Measurements from ENCODE around the gene PEDS1.
"Not testable (repeated sequence)": the region's sequence is repeated elsewhere in the genome, so short reads cannot be mapped to it uniquely, and the experiment has no call there.

Gene PEDS1

GRCh38 chr20:50135157-50135556, 18.4 kb downstream of the PEDS1 start:
- DNase-seq (ENCODE audit: low read depth): not testable (repeated sequence)

GRCh38 chr20:50133474-50134217, 19.9 kb downstream of the PEDS1 start:
- DNase-seq (ENCODE audit: low read depth): no peak

DNA sequence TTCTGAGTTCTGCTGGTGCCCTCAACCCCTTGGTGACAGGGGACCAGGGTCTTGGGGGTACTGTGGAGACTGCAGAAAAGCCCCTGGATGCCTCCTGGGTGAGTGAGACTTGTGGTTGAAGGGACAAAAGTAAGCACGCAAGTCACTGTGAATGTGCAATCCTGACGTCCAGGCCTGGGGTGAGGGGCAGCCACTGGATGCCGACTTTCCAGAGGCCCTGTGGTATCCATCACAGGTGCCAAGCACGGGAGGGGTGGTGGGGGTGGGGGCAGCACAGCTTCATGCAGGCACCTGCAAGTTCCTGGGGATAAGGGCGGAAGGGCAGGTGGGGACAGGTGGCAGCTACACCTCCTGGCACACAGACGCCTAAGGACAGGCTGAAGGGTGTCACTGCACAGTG, 20.5 kb downstream of the PEDS1 start:
- DNase-seq (ENCODE audit: low read depth): no peak

DNA sequence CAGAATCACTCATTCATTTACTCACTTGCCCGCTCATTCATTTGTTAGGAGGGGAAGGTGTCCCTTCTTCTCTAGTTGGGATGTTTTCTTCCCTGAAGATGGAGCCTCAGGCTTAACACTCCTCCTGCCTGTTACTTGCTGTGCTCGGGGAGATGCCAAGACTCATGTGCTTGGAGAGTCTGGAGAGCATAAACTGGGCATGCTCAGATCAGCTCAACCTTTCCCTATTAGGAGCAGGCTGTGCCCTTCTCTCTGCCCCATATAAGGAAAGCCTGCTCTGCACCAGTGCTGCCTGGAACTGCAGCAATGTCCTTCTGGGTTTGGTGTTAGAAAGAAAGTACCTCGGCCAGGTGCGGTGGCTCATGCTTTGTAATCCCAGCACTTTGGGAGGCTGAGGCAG, 22.5 kb downstream of the PEDS1 start:
- DNase-seq (ENCODE audit: low read depth): no peak

DNA sequence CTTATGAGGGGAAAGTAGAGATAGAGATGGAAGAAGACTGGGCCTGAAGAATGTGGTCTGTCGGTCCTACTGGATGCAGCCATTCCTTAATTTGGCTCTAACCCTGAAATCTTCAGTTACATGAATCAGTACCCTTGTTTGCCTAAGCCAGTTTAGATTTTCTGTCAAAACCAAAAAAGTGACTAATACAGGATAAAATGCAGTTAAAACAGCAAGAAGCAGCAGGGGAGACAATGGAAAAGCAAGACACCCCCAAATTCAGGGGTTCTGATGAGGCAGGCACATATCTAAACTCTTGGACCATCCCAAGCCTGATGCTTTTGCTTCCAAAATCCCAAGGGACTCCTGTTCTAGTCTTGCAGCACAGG, 23.2 kb downstream of the PEDS1 start:
- DNase-seq (ENCODE audit: low read depth): no peak

GRCh38 chr20:50129662-50130355, 23.7 kb downstream of the PEDS1 start:
- DNase-seq (ENCODE audit: low read depth): no peak

DNA sequence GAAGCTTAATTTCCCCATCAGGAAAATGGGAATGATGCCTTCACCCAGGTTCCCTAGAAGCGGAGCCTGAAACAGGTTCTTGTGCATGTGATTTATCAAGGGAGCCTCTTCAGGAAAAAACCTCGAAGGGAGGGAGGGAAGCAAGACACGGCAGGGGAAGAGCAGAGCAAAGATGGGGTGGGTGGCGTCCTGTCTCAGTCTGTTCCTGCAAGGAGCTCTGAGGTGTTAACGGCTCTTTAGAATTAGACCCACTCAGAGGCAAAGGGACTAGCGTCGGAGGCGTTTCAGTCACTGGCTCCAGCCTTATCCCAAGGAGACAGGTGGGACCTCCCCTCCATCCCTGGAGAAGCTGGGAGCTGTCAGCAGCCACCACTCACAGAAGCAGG, 25.0 kb downstream of the PEDS1 start:
- DNase-seq (ENCODE audit: low read depth): no peak

DNA sequence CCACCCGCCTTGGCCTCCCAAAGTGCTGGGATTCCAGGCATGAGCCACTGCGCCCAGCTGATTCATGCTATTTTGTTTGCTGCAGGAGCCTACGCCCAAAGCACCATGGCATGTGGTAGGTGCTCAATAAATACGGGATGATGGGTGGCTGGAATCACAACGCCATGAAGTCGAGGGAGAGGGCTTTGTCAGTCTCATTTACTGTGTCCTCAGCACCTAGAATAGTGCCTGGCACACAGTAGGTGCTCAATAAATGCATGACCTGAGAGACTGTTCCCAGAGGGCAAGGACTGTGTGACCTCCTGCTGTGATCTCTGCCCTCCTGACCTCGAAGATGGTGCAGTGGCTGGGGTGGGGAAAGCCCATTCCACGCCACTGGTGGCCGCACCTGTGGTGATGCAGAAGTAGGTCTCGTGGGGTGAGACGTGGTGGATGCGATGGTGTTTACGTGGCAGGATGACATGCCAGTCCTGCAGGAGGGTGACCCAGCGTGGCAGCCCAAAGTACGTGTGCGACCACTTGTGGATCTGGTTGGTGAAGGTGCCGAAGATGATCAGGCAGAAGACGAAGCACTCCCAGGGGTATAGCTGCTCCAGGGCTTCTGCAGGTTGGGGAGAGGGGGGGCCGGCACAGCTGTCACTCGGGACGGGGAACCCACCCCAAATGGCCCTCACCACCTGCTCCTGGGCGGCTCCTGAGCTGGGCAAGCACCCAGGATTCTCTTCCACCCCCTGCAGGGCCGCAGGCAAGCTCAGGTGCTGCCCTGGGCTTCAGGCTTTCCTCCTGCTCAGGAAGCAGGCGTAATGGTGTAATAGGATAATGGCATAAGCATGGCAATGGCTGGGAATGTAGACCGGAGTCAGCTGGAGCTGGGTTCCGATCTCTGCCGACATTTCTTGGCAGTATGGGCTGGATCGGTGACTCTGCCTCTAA, 25.7 kb downstream of the PEDS1 start:
- no peak for DNase-seq (ENCODE audit: low read depth)

GRCh38 chr20:50126662-50127061, 26.9 kb downstream of the PEDS1 start:
- no peak for DNase-seq (ENCODE audit: low read depth)

GRCh38 chr20:50125279-50125678, 28.2 kb downstream of the PEDS1 start:
- DNase-seq (ENCODE audit: low read depth): no peak

- no peak for DNase-seq (ENCODE audit: low read depth)
Measured at GRCh38 chr20:50124496-50124895, 29.0 kb downstream of the PEDS1 start.

- DNase-seq (ENCODE audit: low read depth): no peak
Measured at GRCh38 chr20:50123418-50123817, 30.1 kb downstream of the PEDS1 start.

DNA sequence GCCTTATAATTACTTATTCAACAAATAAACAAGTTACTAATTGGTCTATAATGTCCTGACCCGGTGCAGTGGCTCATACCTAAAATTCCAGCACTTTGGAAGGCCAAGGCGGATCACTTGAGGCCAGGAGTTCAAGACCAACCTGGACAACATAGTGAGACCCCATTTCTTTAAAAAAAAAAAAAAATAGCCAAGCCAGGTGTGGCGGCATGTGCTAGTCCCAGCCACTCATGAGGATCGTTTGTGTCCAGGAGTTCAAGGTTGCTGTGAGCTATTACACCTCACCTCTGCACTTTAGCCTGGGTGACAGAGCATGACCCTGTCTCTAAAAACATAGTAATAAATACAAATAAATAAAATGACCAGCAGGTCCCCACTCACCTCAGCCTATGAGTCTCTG, 30.8 kb downstream of the PEDS1 start:
- no peak for DNase-seq (ENCODE audit: low read depth)

- DNase-seq (ENCODE audit: low read depth): no peak
Measured at GRCh38 chr20:50121858-50122271, 31.7 kb downstream of the PEDS1 start.

- DNase-seq (ENCODE audit: low read depth): peak; percentile 36
Measured at GRCh38 chr20:50120935-50121693, 32.4 kb downstream of the PEDS1 start.

DNA sequence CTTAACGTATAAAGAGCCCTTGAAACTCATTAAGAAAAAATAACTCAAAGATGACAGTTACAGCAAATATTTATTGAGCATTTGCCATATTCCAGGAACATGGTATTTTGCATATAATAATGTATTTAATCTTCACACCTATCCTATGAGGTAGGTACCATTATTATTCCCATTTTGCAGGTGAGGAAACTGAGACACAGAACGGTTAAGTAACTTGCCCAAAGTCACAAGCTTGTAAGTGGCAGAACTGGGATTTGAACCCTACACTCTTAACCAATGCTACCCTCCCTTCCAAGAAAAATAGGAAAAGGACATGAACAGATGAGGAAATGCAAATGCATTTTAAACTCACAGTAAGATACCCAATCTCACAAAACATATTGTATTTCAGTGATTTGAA, 35.3 kb downstream of the PEDS1 start:
- DNase-seq (ENCODE audit: low read depth): no peak

- no peak for DNase-seq (ENCODE audit: low read depth)
Measured at GRCh38 chr20:50116368-50116999, 37.0 kb downstream of the PEDS1 start.

DNA sequence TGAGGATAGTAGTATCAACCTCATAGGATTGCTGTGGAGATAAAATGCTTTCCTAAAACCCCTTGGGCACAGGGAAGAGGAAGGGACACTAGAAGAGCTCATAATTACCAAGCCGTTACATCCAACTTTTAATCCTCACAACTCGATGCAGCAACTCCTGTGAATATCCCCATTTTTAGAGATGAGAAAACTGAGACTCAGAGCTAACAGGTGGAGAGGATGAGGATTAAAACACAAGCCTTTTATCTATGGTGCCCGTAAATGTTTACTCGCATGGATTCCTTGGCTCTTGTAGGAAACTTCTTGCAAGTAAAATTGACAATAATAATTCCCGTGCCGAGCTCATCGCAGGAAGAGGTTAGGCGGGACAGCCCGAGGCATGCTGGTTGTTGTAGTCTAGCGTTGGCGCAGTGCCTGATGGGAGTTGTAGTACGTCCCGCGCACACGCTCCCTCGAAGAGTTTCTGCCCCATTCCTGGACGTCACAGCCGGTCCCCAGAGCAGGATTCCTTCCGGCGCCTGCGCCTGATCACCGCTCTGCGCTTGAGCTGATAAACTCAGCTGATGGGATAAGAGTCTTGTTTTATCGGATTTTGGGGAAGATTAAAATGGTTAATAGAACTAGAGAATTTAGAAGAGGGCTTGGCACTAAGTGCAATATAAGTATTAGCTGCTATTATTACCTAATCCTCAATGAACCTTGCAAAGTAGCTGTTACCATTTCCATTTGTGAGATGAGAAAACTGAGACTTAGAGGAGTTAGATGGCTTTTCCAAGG, 37.7 kb downstream of the PEDS1 start:
- peak; percentile 84 for DNase-seq (ENCODE audit: low read depth)

DNA sequence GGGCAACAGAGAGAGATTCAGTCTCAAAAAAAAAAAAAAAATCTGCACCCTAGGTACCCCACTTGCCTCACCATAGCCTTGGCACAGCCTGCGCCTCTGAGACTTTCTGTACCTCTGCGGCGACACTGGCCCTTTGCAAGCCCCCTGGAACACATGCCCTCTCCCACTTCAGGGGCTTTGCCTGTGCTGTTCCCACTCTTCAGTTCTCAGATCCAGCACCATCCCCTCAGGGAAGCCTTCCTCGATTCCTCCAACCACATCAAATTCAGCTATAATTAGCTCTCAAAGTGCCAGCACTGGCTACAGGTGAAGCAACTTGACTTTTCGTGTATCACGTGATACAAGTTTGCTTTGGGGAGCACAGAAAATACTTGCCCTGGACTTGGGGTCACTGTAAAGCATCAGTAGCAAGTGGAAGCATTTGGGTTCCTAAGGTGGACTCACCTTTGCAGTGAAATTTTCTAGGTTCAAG, 38.4 kb downstream of the PEDS1 start:
- no peak for DNase-seq (ENCODE audit: low read depth)

DNA sequence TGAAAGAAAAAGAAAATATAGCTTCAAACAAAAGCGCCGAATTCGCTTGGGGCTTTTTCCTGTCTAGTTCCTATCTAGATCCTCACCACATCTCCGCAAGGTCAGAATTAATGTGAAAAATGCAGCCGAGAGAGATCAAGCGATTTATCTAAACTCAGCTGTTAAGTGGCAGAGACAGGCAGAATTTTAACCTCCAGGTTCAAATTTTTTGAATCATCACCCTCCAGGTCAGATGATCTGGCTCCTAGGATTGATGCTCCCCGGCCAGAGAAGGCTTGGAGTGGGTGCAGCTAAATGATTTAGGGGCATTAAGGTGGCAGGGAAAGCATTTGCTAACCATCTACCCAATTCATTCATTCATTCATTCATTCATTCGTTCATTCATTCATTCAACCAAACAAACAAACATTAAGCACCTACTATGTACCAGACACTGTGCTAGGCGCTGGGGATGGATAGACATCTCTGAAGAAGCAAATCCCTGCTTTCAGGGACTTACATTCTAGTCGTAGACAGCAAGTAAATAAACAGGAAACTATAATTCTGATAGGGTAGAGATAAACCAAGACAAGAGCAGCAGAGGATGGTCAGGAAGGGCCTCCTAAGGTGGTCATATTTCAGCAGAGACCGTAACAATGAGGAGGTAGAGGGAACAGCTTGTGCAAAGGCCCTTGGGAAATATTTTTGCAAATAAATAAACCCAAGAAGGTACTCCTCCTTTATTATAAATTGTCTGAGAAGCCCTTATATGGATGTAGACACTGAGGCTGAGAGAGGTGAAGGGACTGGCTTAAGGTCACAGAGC, 39.9 kb downstream of the PEDS1 start:
- no peak for DNase-seq (ENCODE audit: low read depth)

All from stimulated activated CD8-positive, alpha-beta memory T cell treated with anti-CD3 and anti-CD28 coated beads, Interleukin-12 subunit alpha, Interleukin-12 subunit beta, amount 100 ng/mL, for 1 hour (primary cell).